Keratinocyte (primary cell): ENCODE data around the gene DLG4. TPM values are rescaled to one million over a fixed set of nuclear protein-coding genes. Genes with fewer than 3 reads are reported as not detected.

Experiments used
- DNase-seq: peaks from one replicate; pipeline ENCODE4 v3.0.0-alpha.2; 2011; ENCODE audit warnings: low read depth, missing footprints, low spot score
- FAIRE-seq: peaks from 2 replicates; lab custom pipeline; 2011; peaks lifted over from hg19 to GRCh38; lab: Jason Lieb, UNC
- H2AFZ ChIP-seq: 2 replicates; pipeline ENCODE4 v1.6.0; 2012; ENCODE audit warnings: low read length, control low read depth, inconsistent platforms; ENCODE audit not compliant: control insufficient read depth
- H3K27ac ChIP-seq: 2 replicates; pipeline ENCODE4 v1.5.1; 2011; ENCODE audit warnings: low read length; ENCODE audit not compliant: control insufficient read depth, insufficient read depth
- H3K27me3 ChIP-seq: 3 replicates; pipeline ENCODE4 v1.6.0; 2011; ENCODE audit warnings: low read length; ENCODE audit not compliant: control insufficient read depth, insufficient read depth; ENCODE audit errors: extremely low read depth
- H3K36me3 ChIP-seq, 2 experiments: 2 replicates in 1 of 2; 3 replicates in 1 of 2; pipeline ENCODE4 v1.5.1; 2011; ENCODE audit warnings: low read length in 2 of 2, mild to moderate bottlenecking in 1 of 2; ENCODE audit not compliant: control insufficient read depth in 2 of 2, insufficient read depth in 2 of 2; ENCODE audit errors: extremely low read depth in 1 of 2
- H3K4me1 ChIP-seq: 3 replicates; pipeline ENCODE4 v1.5.1; 2011; ENCODE audit warnings: low read length; ENCODE audit not compliant: control insufficient read depth, insufficient read depth; ENCODE audit errors: extremely low read depth
- H3K4me2 ChIP-seq: 3 replicates; pipeline ENCODE4 v1.6.0; 2011; ENCODE audit warnings: low read depth, low read length; ENCODE audit not compliant: control insufficient read depth, insufficient read depth; ENCODE audit errors: extremely low read depth
- H3K4me3 ChIP-seq, 3 experiments: fragments of 200-600 bp in 1 of 3; sonication (generic) in 1 of 3; 2 replicates in 2 of 3; 3 replicates in 1 of 3; pipeline ENCODE4 v1.5.1; 2011 to 2016; ENCODE audit warnings: low read length in 3 of 3, mild to moderate bottlenecking in 3 of 3, control low read depth in 2 of 3, inconsistent platforms in 1 of 3, low read depth in 1 of 3, mixed read lengths in 1 of 3, mixed run types in 1 of 3, moderate library complexity in 1 of 3; ENCODE audit not compliant: control insufficient read depth in 2 of 3, insufficient read depth in 2 of 3; ENCODE audit errors: extremely low read depth in 1 of 3
- H3K79me2 ChIP-seq: 2 replicates; pipeline ENCODE4 v1.6.0; 2012; ENCODE audit warnings: low read length; ENCODE audit not compliant: control insufficient read depth, insufficient read depth
- H3K9ac ChIP-seq: 3 replicates; pipeline ENCODE4 v1.6.0; 2011; ENCODE audit warnings: low read length; ENCODE audit not compliant: control insufficient read depth, insufficient read depth; ENCODE audit errors: extremely low read depth
- H3K9me1 ChIP-seq: 3 replicates; pipeline ENCODE4 v1.6.0; 2011; ENCODE audit warnings: low read length; ENCODE audit not compliant: control insufficient read depth, insufficient read depth; ENCODE audit errors: extremely low read depth
- H3K9me3 ChIP-seq: 2 replicates; pipeline ENCODE4 v1.5.1; 2012; ENCODE audit warnings: low read depth, low read length; ENCODE audit not compliant: control insufficient read depth
- H4K20me1 ChIP-seq: 3 replicates; pipeline ENCODE4 v1.6.0; 2011; ENCODE audit warnings: low read length; ENCODE audit not compliant: control insufficient read depth, insufficient read depth; ENCODE audit errors: extremely low read depth
- CTCF ChIP-seq, 3 experiments: IDR thresholded peaks in 1 of 3; conservative IDR thresholded peaks in 1 of 3; optimal IDR thresholded peaks in 1 of 3; 2 replicates in 2 of 3; 3 replicates in 1 of 3; pipeline versions ENCODE3 to v1.5.1; 2011; ENCODE audit warnings: low read length in 3 of 3, mild to moderate bottlenecking in 3 of 3, moderate library complexity in 2 of 3, control low read depth in 1 of 3, inconsistent platforms in 1 of 3; ENCODE audit not compliant: insufficient read depth in 2 of 3; ENCODE audit errors: extremely low read depth in 1 of 3
- EZH2 ChIP-seq: IDR thresholded peaks from one replicate; pipeline ENCODE4 v1.6.1; 2012; ENCODE audit warnings: inconsistent platforms, mild to moderate bottlenecking, low read length, moderate library complexity
- dilution Hi-C: fragments of 300-500 bp; cut with MboI; formaldehyde crosslinking; loops from one replicate; pipeline ENCODE4 v1.7.0; 2020; ENCODE audit warnings: low sequenced_read_pairs; ENCODE audit not compliant: extremely low pct_ligation_motif_present
- polyA plus RNA-seq, 5 experiments: library from polyadenylated mRNA; depleted of rRNA in 3 of 5; stranded (reverse) in 3 of 5; stranded (forward) in 1 of 5; unstranded in 1 of 5; fragments of >200 nt; gene quantifications; 1 replicate in 1 of 5; 2 replicates in 3 of 5; 3 replicates in 1 of 5; pipeline versions ENCODE4 v1.2.1 to v1.2.3, GENCODE V29; 2011 to 2012; ENCODE audit warnings: missing spikeins in 2 of 5, low read depth in 1 of 5, low replicate concordance in 1 of 5

Gene DLG4
- polyA plus RNA-seq, 1 donor (not counting 4 experiments of a cell fraction or from before 2014, with no cell fraction given), result 4.5 TPM

- Histone ChIP-seq H3K79me2 (no peaks in the 10 kb centered on the region), H3K4me2 (peak within 1 kb of the TSS; percentile 92), H2AFZ (peak within 1 kb of the TSS; percentile 98), H3K9ac (peak within 1 kb of the TSS; percentile 74), H3K27me3 (no peaks in the 10 kb centered on the region), H3K36me3 (peaks cover under 1 to 21% of the 10 kb centered on the region in 2 experiments), H4K20me1 (no peaks in the 10 kb centered on the region), H3K9me3 (no peaks in the 10 kb centered on the region), H3K27ac (peak within 1 kb of the TSS; percentile 47), H3K9me1 (no peaks in the 10 kb centered on the region), H3K4me1 (peaks cover 34% of the 10 kb centered on the region), H3K4me3 (peak within 1 kb of the TSS; percentile 41 to 75 (median 54))
- TF ChIP-seq EZH2 (no peak), CTCF (optimal IDR thresholded peaks at IDR 0.05 in 1 of 3, IDR thresholded peaks at IDR 0.05 in 1 of 3, conservative IDR thresholded peaks at IDR 0.05 in 1 of 3; ENCODE audit: extremely low read depth in 1 of 3, insufficient read depth in 2 of 3, low read length in 3 of 3) (peak in 1 of 3 experiments; percentile 6)
- no peak for FAIRE-seq
- dilution Hi-C loops, result no loop called here
- no peak for DNase-seq
Measured at GRCh38 chr17:7262192-7262934, 42.7 kb upstream of the DLG4 start, which contains the start of gene CLDN7. TSS of gene CLDN7 (minus strand) at chr17:7262478. CDS start at chr17:7262043, 435 bp downstream.

GRCh38 chr17:7261379-7262191 is 41.9 kb upstream of the DLG4 start:
- TF ChIP-seq CTCF (optimal IDR thresholded peaks at IDR 0.05 in 1 of 3, IDR thresholded peaks at IDR 0.05 in 1 of 3, conservative IDR thresholded peaks at IDR 0.05 in 1 of 3; ENCODE audit: extremely low read depth in 1 of 3, insufficient read depth in 2 of 3, low read length in 3 of 3) (no peak), EZH2 (no peak)
- H3K4me3 ChIP-seq, result peak overlapping the region; percentile 41 to 42 (median 41)
- FAIRE-seq (no peak), DNase-seq (no peak)
- no peaks in the 10 kb centered on the region for H3K9me3 ChIP-seq
- H3K4me2 ChIP-seq, result peak overlapping the region; percentile 92
- H3K9ac ChIP-seq, result peak overlapping the region; percentile 74
- no peaks in the 10 kb centered on the region for H4K20me1 ChIP-seq
- H2AFZ ChIP-seq, result peak overlapping the region; percentile 79
- peak overlapping the region; percentile 40 for H3K27ac ChIP-seq
- peaks cover 3 to 28% of the 10 kb centered on the region in 2 experiments for H3K36me3 ChIP-seq
- peaks cover 34% of the 10 kb centered on the region for H3K4me1 ChIP-seq
- H3K9me1 ChIP-seq, result no peaks in the 10 kb centered on the region
- dilution Hi-C loops, result no loop called here
- no peaks in the 10 kb centered on the region for H3K27me3 ChIP-seq
- H3K79me2 ChIP-seq, result no peaks in the 10 kb centered on the region
